Neural progenitor cell (in vitro differentiated cells): ENCODE results near the gene RERE. TPM values are rescaled to one million over a fixed set of nuclear protein-coding genes. Genes with fewer than 3 reads are reported as not detected.

Experiments
- DNase-seq: peaks from one replicate; pipeline ENCODE4 v3.0.0-alpha.2; 2016; ENCODE audit warnings: low spot score
- H2AFZ ChIP-seq: fragments of 200-600 bp; sonication (generic); replicated peaks from 2 replicates; pipeline ENCODE4 v1.6.1; 2016; ENCODE audit warnings: antibody characterized with exemption
- H3F3A ChIP-seq: fragments of 200-600 bp; sonication (generic); 2 replicates; pipeline ENCODE4 v1.6.1; 2016; ENCODE audit warnings: antibody characterized with exemption, low read depth
- H3K27ac ChIP-seq: fragments of 200-600 bp; sonication (generic); 2 replicates; pipeline ENCODE4 v1.5.1; 2016; ENCODE audit warnings: mild to moderate bottlenecking
- H3K27me3 ChIP-seq: fragments of 200-600 bp; sonication (generic); 2 replicates; pipeline ENCODE4 v1.6.1; 2016; ENCODE audit warnings: mild to moderate bottlenecking, moderate library complexity
- H3K36me3 ChIP-seq: fragments of 200-600 bp; sonication (generic); 2 replicates; pipeline ENCODE4 v1.5.1; 2016
- H3K4me1 ChIP-seq: fragments of 200-600 bp; sonication (generic); 2 replicates; pipeline ENCODE4 v1.6.1; 2016; ENCODE audit warnings: mixed run types
- H3K4me2 ChIP-seq: fragments of 200-600 bp; sonication (generic); 2 replicates; pipeline ENCODE4 v1.6.1; 2016
- H3K4me3 ChIP-seq: fragments of 200-600 bp; sonication (generic); 2 replicates; pipeline ENCODE4 v1.5.1; 2016
- H3K79me2 ChIP-seq: fragments of 200-600 bp; sonication (generic); 2 replicates; pipeline ENCODE4 v1.6.1; 2016; ENCODE audit warnings: low read depth
- H3K9ac ChIP-seq: fragments of 200-600 bp; sonication (generic); 2 replicates; pipeline ENCODE4 v1.6.1; 2016
- H3K9me3 ChIP-seq: fragments of 200-600 bp; sonication (generic); 2 replicates; pipeline ENCODE4 v1.5.1; 2016; ENCODE audit warnings: low read depth
- H4K20me1 ChIP-seq: fragments of 200-600 bp; sonication (generic); 2 replicates; pipeline ENCODE4 v1.6.1; 2016; ENCODE audit warnings: low read depth
- H3K27ac Mint-ChIP-seq: 3 replicates; pipeline ENCODE4 v1.8.0; 2021; ENCODE audit warnings: mixed read lengths
- H3K27me3 Mint-ChIP-seq: 2 replicates; pipeline ENCODE4 v1.8.0; 2022; ENCODE audit warnings: low read depth, mild to moderate bottlenecking, inconsistent platforms, moderate library complexity, mixed read lengths; ENCODE audit not compliant: insufficient read depth
- H3K36me3 Mint-ChIP-seq: 3 replicates; pipeline ENCODE4 v1.8.0; 2021; ENCODE audit warnings: mixed read lengths
- H3K4me1 Mint-ChIP-seq: 3 replicates; pipeline ENCODE4 v1.8.0; 2021; ENCODE audit warnings: mixed read lengths
- H3K4me3 Mint-ChIP-seq: 3 replicates; pipeline ENCODE4 v1.8.0; 2021; ENCODE audit warnings: mild to moderate bottlenecking, moderate library complexity, mixed read lengths
- H3K9me3 Mint-ChIP-seq: 3 replicates; pipeline ENCODE4 v1.8.0; 2020; ENCODE audit warnings: mixed read lengths
- EZH2 ChIP-seq: fragments of 200-600 bp; sonication (generic); IDR thresholded peaks from 2 replicates; pipeline ENCODE4 v1.6.1; 2017; ENCODE audit warnings: antibody characterized with exemption, mild to moderate bottlenecking, moderate library complexity
- EZH2phosphoT487 ChIP-seq: fragments of 200-600 bp; sonication (generic); IDR thresholded peaks from 2 replicates; pipeline ENCODE4 v1.6.1; 2017; ENCODE audit warnings: antibody characterized with exemption
- total RNA-seq: library from RNA; depleted of rRNA; stranded (reverse); fragments of >200 nt; gene quantifications from 2 replicates; pipeline ENCODE4 v1.2.3, GENCODE V29; 2015; ENCODE audit warnings: low replicate concordance
- TF ChIP-seq, protein P1 (sequence below): fragments of 200-600 bp; sonication (generic); IDR thresholded peaks from 2 replicates; pipeline ENCODE4 v1.5.1; 2017; ENCODE audit warnings: antibody characterized with exemption, mild to moderate bottlenecking

RERE gene
- total RNA-seq, 1 donor from 2014 or later, result 29.8 TPM

DNA sequence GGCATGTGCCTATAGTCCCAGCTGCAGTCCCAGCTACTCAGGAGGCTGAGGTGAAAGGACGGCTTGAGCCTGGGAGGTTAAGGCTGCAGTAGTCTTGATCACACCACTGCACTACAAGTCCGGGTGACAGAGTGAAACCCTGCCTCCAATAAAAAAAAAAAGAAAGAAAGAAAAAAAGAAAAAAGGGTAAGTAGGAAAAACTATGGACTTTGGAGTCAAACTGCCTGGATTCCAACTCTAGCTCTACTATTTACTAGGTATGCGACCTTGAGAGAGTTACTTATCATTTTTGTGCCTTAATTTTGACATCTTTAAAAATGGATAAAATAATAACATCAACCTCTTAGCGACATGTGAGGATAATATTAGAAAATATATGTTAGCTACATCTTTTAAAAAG, 348.7 kb downstream of the RERE start:
- H3K9me3 Mint-ChIP-seq, result no peaks in the 10 kb centered on the region
- Histone ChIP-seq H3K9me3 (no peaks in the 10 kb centered on the region), H2AFZ (no peak overlapping the region), H3K79me2 (peaks cover 55% of the 10 kb centered on the region), H3K4me1 (peaks cover 46% of the 10 kb centered on the region), H3K9ac (no peak overlapping the region), H3K27me3 (no peaks in the 10 kb centered on the region), H3K4me2 (no peak overlapping the region), H4K20me1 (peaks cover 29% of the 10 kb centered on the region), H3K36me3 (no peaks in the 10 kb centered on the region), H3F3A (peaks cover 21% of the 10 kb centered on the region), H3K27ac (no peak overlapping the region), H3K4me3 (no peak overlapping the region)
- H3K27me3 Mint-ChIP-seq, result peaks cover 2% of the 10 kb centered on the region
- H3K27ac Mint-ChIP-seq, result no peak overlapping the region
- peaks cover 23% of the 10 kb centered on the region for H3K36me3 Mint-ChIP-seq
- DNase-seq, result no peak
- peaks cover 65% of the 10 kb centered on the region for H3K4me1 Mint-ChIP-seq
- no peak for TF ChIP-seq EZH2
- no peak overlapping the region for H3K4me3 Mint-ChIP-seq

DNA sequence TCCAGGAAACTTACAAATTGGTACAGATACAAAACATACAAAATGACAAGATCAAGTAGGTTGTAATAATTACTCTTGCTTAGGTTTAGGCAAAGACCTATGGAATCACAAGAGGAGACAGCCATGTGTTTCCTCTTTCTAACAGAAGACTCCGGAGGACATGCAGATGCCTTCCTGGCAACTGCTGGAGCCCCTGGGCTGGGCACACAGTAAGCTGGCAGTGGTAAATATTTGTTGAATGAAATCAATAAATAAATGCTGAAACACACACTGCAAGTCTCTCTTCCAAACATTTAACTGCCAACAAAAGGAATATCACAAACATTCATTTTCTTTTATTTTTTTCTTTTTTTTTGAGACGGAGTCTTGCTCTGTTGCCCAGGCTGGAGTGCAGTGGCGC, 350.1 kb downstream of the RERE start:
- Histone ChIP-seq H3K9ac (no peak overlapping the region), H3K9me3 (no peaks in the 10 kb centered on the region), H3K4me1 (peaks cover 44% of the 10 kb centered on the region), H2AFZ (no peak overlapping the region), H3K36me3 (no peaks in the 10 kb centered on the region), H3K27ac (no peak overlapping the region), H3F3A (peaks cover 34% of the 10 kb centered on the region), H4K20me1 (peaks cover 25% of the 10 kb centered on the region), H3K4me2 (no peak overlapping the region), H3K27me3 (no peaks in the 10 kb centered on the region), H3K79me2 (peaks cover 41% of the 10 kb centered on the region), H3K4me3 (no peak overlapping the region)
- Mint-ChIP-seq H3K27ac (no peak overlapping the region), H3K4me1 (peaks cover 63% of the 10 kb centered on the region), H3K36me3 (peaks cover 23% of the 10 kb centered on the region), H3K4me3 (no peak overlapping the region), H3K27me3 (peaks cover 2% of the 10 kb centered on the region), H3K9me3 (no peaks in the 10 kb centered on the region)
- DNase-seq, result no peak
- TF ChIP-seq EZH2phosphoT487 (no peak), EZH2 (no peak)
- TF ChIP-seq, protein P1, sequence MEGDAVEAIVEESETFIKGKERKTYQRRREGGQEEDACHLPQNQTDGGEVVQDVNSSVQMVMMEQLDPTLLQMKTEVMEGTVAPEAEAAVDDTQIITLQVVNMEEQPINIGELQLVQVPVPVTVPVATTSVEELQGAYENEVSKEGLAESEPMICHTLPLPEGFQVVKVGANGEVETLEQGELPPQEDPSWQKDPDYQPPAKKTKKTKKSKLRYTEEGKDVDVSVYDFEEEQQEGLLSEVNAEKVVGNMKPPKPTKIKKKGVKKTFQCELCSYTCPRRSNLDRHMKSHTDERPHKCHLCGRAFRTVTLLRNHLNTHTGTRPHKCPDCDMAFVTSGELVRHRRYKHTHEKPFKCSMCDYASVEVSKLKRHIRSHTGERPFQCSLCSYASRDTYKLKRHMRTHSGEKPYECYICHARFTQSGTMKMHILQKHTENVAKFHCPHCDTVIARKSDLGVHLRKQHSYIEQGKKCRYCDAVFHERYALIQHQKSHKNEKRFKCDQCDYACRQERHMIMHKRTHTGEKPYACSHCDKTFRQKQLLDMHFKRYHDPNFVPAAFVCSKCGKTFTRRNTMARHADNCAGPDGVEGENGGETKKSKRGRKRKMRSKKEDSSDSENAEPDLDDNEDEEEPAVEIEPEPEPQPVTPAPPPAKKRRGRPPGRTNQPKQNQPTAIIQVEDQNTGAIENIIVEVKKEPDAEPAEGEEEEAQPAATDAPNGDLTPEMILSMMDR, result no peak

DNA sequence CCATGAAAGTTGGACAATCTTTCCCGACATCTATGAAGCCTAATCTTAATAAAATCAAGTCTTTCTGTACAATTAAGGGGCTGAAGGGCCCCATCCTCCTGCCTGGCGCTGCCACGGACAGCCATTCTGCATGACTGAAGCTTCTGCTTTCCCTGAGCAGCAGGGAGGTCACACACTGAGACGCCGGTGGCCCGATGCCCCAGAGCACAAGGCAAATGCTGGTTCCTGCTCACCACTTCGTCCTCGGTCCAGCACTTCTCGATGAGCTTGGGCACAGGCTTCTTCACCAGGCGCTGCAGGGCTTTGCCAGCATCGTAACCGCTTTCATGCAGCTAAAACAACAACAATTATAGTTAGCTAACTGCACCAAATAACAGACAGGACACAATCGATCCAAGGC, 351.7 kb downstream of the RERE start:
- peaks cover 55% of the 10 kb centered on the region for H3K4me1 ChIP-seq
- H2AFZ ChIP-seq, result no peak overlapping the region
- no peak for DNase-seq
- H3K79me2 ChIP-seq, result peaks cover 40% of the 10 kb centered on the region
- H3K27me3 Mint-ChIP-seq, result peaks cover 2% of the 10 kb centered on the region
- no peak overlapping the region for H3K4me3 ChIP-seq
- peaks cover 50% of the 10 kb centered on the region for H3F3A ChIP-seq
- H3K36me3 ChIP-seq, result no peaks in the 10 kb centered on the region
- TF ChIP-seq, protein P1, result no peak
- no peak for TF ChIP-seq EZH2phosphoT487
- no peak for TF ChIP-seq EZH2
- no peak overlapping the region for H3K27ac Mint-ChIP-seq
- no peak overlapping the region for H3K4me3 Mint-ChIP-seq
- peaks cover 25% of the 10 kb centered on the region for H3K36me3 Mint-ChIP-seq
- no peaks in the 10 kb centered on the region for H3K9me3 ChIP-seq
- H3K9ac ChIP-seq, result no peak overlapping the region
- H3K4me2 ChIP-seq, result no peak overlapping the region
- peaks cover 21% of the 10 kb centered on the region for H4K20me1 ChIP-seq
- no peaks in the 10 kb centered on the region for H3K9me3 Mint-ChIP-seq
- no peaks in the 10 kb centered on the region for H3K27me3 ChIP-seq
- H3K4me1 Mint-ChIP-seq, result peaks cover 73% of the 10 kb centered on the region
- peak overlapping the region; percentile 47 for H3K27ac ChIP-seq

DNA sequence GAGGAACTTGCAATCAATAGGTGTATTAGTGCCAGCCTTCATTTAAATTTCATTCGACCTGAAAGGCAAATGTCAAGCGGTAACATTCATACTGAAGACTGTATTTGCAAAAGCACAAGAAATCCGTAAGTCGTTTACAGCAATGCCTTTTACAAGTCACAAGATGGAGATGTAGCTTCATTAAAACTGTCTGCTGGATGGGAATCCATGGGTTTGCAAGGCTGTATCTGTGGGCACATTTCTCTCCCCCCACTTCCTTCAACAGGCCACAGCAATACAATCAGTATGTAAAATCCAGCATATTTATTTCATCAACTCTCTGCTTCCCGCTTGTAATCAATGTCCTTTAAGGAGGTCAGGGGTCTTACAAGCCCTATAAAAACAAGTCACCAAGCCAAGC, 352.4 kb downstream of the RERE start:
- Mint-ChIP-seq H3K4me3 (no peak overlapping the region), H3K27me3 (peaks cover 2% of the 10 kb centered on the region), H3K9me3 (no peaks in the 10 kb centered on the region), H3K27ac (peak overlapping the region; percentile 34), H3K36me3 (peaks cover 25% of the 10 kb centered on the region), H3K4me1 (peaks cover 77% of the 10 kb centered on the region)
- no peak overlapping the region for H2AFZ ChIP-seq
- no peaks in the 10 kb centered on the region for H3K9me3 ChIP-seq
- DNase-seq, result no peak
- H4K20me1 ChIP-seq, result peaks cover 21% of the 10 kb centered on the region
- no peak overlapping the region for H3K4me3 ChIP-seq
- H3K79me2 ChIP-seq, result peaks cover 46% of the 10 kb centered on the region
- no peaks in the 10 kb centered on the region for H3K36me3 ChIP-seq
- peaks cover 53% of the 10 kb centered on the region for H3F3A ChIP-seq
- no peak overlapping the region for H3K9ac ChIP-seq
- H3K4me1 ChIP-seq, result peaks cover 59% of the 10 kb centered on the region
- TF ChIP-seq, protein P1, result peak; percentile 5
- TF ChIP-seq EZH2phosphoT487 (no peak), EZH2 (no peak)
- H3K27ac ChIP-seq, result peak overlapping the region; percentile 94
- no peak overlapping the region for H3K4me2 ChIP-seq
- H3K27me3 ChIP-seq, result no peaks in the 10 kb centered on the region
